Esophagus muscularis mucosa (tissue), 4 donors: ENCODE data around the gene LIN52. TPM values are rescaled to one million over a fixed set of nuclear protein-coding genes. Genes with fewer than 3 reads are reported as not detected.

Experiments
- DNase-seq: peaks from one replicate; pipeline ENCODE4 v3.0.0-alpha.2; 2017; ENCODE audit errors: extremely low spot score
- H3K27ac ChIP-seq, 4 donors: fragments of 200-600 bp; sonication (generic); replicated peaks in 1 of 4; 1 replicate in 3 of 4; 2 replicates in 1 of 4; pipeline ENCODE4 v1.5.1; 2016 to 2019; ENCODE audit warnings: mild to moderate bottlenecking in 1 of 4
- H3K27me3 ChIP-seq, 4 donors: fragments of 200-600 bp; sonication (generic); one replicate each; pipeline versions ENCODE4 v1.5.1 to v1.6.0; 2016 to 2019
- H3K36me3 ChIP-seq, 4 donors: fragments of 200-600 bp; sonication (generic); one replicate each; pipeline ENCODE4 v1.5.1; 2016 to 2019
- H3K4me1 ChIP-seq, 4 donors: fragments of 200-600 bp; sonication (generic); one replicate each; pipeline ENCODE4 v1.5.1; 2016 to 2019
- H3K4me3 ChIP-seq, 4 donors: fragments of 200-600 bp; sonication (generic); 1 replicate in 2 of 4; 2 replicates in 2 of 4; pipeline ENCODE4 v1.5.1; 2016 to 2019; ENCODE audit warnings: mild to moderate bottlenecking in 4 of 4, moderate library complexity in 1 of 4
- H3K9me3 ChIP-seq, 4 donors: fragments of 200-600 bp; sonication (generic); 1 replicate in 3 of 4; 2 replicates in 1 of 4; pipeline ENCODE4 v1.5.1; 2016 to 2019
- EP300 ChIP-seq: sonication (generic); formaldehyde crosslinking; IDR thresholded peaks from one replicate; pipeline ENCODE4 v1.6.1; 2017; ENCODE audit warnings: antibody characterized with exemption
- POLR2A ChIP-seq: fragments of 450-650 bp; IDR thresholded peaks from one replicate; pipeline ENCODE4 v1.6.1; 2017; ENCODE audit warnings: antibody characterized with exemption, moderate library complexity, mild to moderate bottlenecking, low read depth
- POLR2AphosphoS5 ChIP-seq, 2 donors: sonication (generic); formaldehyde crosslinking; IDR thresholded peaks; one replicate each; pipeline ENCODE4 v1.6.1; 2017; ENCODE audit warnings: antibody characterized with exemption in 2 of 2
- WGBS: methylation state at CpG from one replicate; pipeline ENCODE4 v1.1.5; 2018; 5-methylcytosine and 5-hydroxymethylcytosine counted together
- intact Hi-C: fragments of 100-400 bp; cut with DNase I; formaldehyde crosslinking; loops from one replicate; pipeline ENCODE4 v1.15.1; 2023
- total RNA-seq, 4 donors: library from RNA; depleted of rRNA; stranded (reverse); fragments of >200 nt; gene quantifications; one replicate each; pipeline versions ENCODE4 v1.1.0 to v1.2.1, GENCODE V29; 2016
- TF ChIP-seq, protein P1 (sequence below), 3 experiments: fragments of 200-600 bp in 2 of 3; fragments of 450-650 bp in 1 of 3; sonication (generic) in 2 of 3; IDR thresholded peaks; one replicate each; pipeline ENCODE4 v1.5.1; 2017 to 2019; ENCODE audit warnings: antibody characterized with exemption in 3 of 3, mild to moderate bottlenecking in 2 of 3, moderate library complexity in 1 of 3

LIN52 gene
- total RNA-seq, 4 donors from 2014 or later: 8.4 to 13.5 (median 11.7) TPM

DNA sequence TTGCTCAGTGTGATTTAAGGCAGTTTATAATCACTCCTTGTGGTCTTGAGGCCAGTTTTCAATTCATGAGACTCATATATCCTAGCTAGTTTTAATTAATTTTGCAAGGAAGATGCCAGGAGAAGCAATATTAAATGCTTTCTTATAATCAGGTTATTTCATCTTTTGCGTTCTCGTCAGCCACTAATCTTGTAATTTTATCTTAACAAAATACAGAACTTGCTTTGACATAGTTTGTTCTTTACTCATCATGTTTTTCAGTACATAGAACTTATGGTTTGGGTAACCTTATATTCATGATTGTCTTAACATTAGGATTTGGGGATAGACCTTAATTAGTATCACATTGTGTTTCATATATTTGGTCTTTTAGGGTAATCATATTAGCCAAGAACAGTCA lies 76.0 kb downstream of the LIN52 start:
- no peak for TF ChIP-seq POLR2AphosphoS5 (IDR thresholded peaks at IDR 0.05)
- no peak for TF ChIP-seq EP300
- no peak for TF ChIP-seq POLR2A
- TF ChIP-seq, protein P1, sequence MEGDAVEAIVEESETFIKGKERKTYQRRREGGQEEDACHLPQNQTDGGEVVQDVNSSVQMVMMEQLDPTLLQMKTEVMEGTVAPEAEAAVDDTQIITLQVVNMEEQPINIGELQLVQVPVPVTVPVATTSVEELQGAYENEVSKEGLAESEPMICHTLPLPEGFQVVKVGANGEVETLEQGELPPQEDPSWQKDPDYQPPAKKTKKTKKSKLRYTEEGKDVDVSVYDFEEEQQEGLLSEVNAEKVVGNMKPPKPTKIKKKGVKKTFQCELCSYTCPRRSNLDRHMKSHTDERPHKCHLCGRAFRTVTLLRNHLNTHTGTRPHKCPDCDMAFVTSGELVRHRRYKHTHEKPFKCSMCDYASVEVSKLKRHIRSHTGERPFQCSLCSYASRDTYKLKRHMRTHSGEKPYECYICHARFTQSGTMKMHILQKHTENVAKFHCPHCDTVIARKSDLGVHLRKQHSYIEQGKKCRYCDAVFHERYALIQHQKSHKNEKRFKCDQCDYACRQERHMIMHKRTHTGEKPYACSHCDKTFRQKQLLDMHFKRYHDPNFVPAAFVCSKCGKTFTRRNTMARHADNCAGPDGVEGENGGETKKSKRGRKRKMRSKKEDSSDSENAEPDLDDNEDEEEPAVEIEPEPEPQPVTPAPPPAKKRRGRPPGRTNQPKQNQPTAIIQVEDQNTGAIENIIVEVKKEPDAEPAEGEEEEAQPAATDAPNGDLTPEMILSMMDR (IDR thresholded peaks at IDR 0.05): no peak
- intact Hi-C loops: no loop called here
- WGBS: 73% methylated on average over 2 of the region's 2 CpGs

DNA sequence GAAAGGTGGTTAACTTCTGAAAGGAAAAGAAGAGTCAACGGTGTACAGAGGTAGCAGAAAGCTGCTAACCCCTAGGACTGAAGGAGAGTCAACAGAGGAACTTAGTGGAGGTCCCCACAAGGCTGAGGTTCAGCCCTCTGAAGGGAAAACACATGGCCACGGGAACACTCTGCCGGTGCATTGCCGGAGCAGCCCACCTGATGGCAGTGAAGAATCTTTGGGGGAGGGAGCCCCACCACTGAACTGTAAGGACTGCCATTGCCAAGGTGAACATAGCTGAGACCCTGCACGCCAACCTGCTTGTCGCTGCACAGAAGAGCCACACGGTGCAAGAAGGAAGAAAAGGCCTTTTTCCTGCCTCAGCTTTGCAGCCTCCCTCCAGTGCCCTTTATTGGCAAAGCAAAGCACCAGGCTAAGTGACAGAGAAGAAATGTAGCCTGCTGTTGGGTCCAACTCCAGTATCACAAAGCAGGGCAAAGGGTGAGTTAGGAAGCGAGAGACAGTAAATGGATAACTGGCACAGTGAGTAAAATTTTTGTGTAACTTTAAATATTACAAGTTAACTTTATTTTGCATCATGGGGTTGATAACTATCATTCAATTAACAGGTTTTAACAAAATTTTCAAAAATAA lies 76.9 kb downstream of the LIN52 start:
- no peak for DNase-seq
- 91% methylated on average over 8 of the region's 8 CpGs for WGBS
- H3K27me3 ChIP-seq: no peaks in the 10 kb centered on the region
- H3K27ac ChIP-seq: no peak overlapping the region
- no peaks in the 10 kb centered on the region for H3K4me1 ChIP-seq
- no peaks in the 10 kb centered on the region for H3K9me3 ChIP-seq
- no peak overlapping the region for H3K4me3 ChIP-seq
- H3K36me3 ChIP-seq: peaks cover 0 to 21% (median 2%) of the 10 kb centered on the region in 4 donors
- TF ChIP-seq, protein P1 (IDR thresholded peaks at IDR 0.05): no peak
- TF ChIP-seq POLR2A (no peak), POLR2AphosphoS5 (IDR thresholded peaks at IDR 0.05) (no peak), EP300 (no peak)
- intact Hi-C loops: no loop called here

More for the DNA sequence above, 76.0 kb downstream of the LIN52 start:
- peaks cover 0 to 21% (median 2%) of the 10 kb centered on the region in 4 donors for H3K36me3 ChIP-seq
- H3K4me3 ChIP-seq: no peak overlapping the region
- no peaks in the 10 kb centered on the region for H3K9me3 ChIP-seq
- H3K4me1 ChIP-seq: no peaks in the 10 kb centered on the region
- DNase-seq: no peak
- no peaks in the 10 kb centered on the region for H3K27me3 ChIP-seq
- H3K27ac ChIP-seq: no peak overlapping the region

DNA sequence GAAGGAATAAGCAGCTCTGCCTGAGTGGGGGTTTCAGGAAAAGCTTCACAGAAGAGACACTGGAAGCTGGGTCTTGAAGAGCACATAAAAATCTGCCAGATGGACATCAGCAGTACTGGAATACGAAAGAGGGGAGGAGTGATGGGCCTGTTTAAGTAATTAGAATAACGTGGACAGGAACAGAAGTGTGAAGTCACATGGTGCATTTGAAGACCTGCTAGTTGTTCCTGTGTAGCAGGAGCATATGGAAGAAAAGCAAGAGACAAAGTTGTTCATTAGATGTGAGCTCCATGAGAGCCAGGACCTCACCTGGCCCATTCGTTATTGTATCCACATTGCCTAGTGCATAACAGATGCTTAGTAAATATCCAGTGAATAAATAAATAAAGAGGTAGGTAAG lies 85.2 kb downstream of the LIN52 start:
- Histone ChIP-seq H3K27ac (no peak overlapping the region), H3K4me1 (no peaks in the 10 kb centered on the region), H3K36me3 (no peaks in the 10 kb centered on the region), H3K9me3 (no peaks in the 10 kb centered on the region), H3K27me3 (no peaks in the 10 kb centered on the region), H3K4me3 (no peak overlapping the region)
- 92% methylated on average over 3 of the region's 3 CpGs for WGBS
- intact Hi-C loops: no loop called here
- DNase-seq: no peak
- TF ChIP-seq POLR2A (no peak), POLR2AphosphoS5 (IDR thresholded peaks at IDR 0.05) (no peak)

DNA sequence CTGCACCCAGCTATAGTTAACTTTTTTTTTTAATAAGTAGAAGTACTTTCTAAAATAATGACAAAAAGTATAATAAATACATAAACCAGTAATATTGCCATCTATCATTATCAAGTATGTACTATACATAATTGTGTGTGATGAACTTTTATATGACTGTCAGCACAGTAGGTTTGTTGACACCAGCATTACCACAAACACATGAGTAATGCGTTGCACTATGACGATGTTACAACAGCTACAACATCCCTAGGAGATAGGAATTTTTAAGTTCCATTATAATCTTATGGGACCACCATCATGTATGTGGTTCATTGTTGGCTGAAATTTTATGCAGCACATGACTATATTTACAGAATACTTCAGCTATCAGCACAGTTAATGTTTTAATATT lies 91.6 kb downstream of the LIN52 start:
- H3K27me3 ChIP-seq: no peaks in the 10 kb centered on the region
- intact Hi-C loops: no loop called here
- TF ChIP-seq, protein P1 (IDR thresholded peaks at IDR 0.05): no peak
- TF ChIP-seq POLR2AphosphoS5 (IDR thresholded peaks at IDR 0.05): no peak
- no peak for TF ChIP-seq POLR2A
- TF ChIP-seq EP300: no peak
- no peaks in the 10 kb centered on the region for H3K9me3 ChIP-seq
- H3K27ac ChIP-seq: no peak overlapping the region
- H3K4me3 ChIP-seq: no peak overlapping the region
- no peaks in the 10 kb centered on the region for H3K36me3 ChIP-seq
- no peaks in the 10 kb centered on the region for H3K4me1 ChIP-seq
- no peak for DNase-seq
- whole genome bisulfite sequencing: 92% methylated on average over 2 of the region's 2 CpGs

DNA sequence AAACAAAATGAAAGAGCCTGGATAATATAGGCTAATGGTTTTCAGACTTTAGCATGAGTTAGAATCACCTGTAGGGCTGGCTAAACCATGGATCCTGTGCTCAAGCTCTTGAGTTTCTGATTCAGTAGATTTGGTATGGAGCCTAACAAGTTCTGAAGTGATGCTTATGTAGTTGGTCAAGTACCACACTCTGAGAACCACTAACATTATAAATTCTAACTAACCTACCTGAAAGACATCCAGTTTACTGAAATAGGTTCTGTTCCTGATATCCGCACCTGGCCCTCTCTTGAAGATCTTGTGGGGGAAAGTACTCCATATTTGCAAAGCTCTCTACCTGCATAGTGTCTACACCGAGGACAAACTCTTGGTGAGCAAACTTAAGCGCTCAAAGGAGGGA lies 95.1 kb downstream of the LIN52 start:
- Histone ChIP-seq H3K4me1 (no peaks in the 10 kb centered on the region), H3K36me3 (peaks cover 0 to 7% (median 2%) of the 10 kb centered on the region in 4 donors), H3K27ac (no peak overlapping the region), H3K27me3 (no peaks in the 10 kb centered on the region), H3K9me3 (no peaks in the 10 kb centered on the region), H3K4me3 (no peak overlapping the region)
- DNase-seq: no peak
- intact Hi-C loops: no loop called here
- TF ChIP-seq, protein P1 (IDR thresholded peaks at IDR 0.05): no peak
- TF ChIP-seq POLR2AphosphoS5 (IDR thresholded peaks at IDR 0.05) (no peak), POLR2A (no peak), EP300 (no peak)
- 96% methylated on average over 3 of the region's 3 CpGs for WGBS
